B cell (primary cell): Measurements from ENCODE around the gene PDCD5. TPM values are rescaled to one million over a fixed set of nuclear protein-coding genes. Genes with fewer than 3 reads are reported as not detected.
"Not testable (repeated sequence)": the region's sequence is repeated elsewhere in the genome, so short reads cannot be mapped to it uniquely, and the experiment has no call there.

ENCODE experiments used
- ATAC-seq: fragments of 200-7000 bp; cut with Tn5 transposase; one replicate; pipeline ENCODE4 v1.10.0; 2021; ENCODE audit warnings: low read depth, mild to moderate bottlenecking, moderate number of reproducible peaks, moderate library complexity
- CTCF ChIA-PET: fragments of 350-600 bp; sonication (Branson Sonifier 250); formaldehyde crosslinking; loops from one replicate; lab custom pipeline; 2021; ENCODE audit warnings: antibody characterized with exemption, inconsistent platforms; lab: Charles Lee
- POLR2A ChIA-PET: fragments of 350-600 bp; sonication (Branson Sonifier 250); formaldehyde crosslinking; loops from one replicate; lab custom pipeline; 2021; ENCODE audit warnings: antibody characterized with exemption; lab: Charles Lee
- DNase-seq: peaks from one replicate; pipeline ENCODE4 v3.0.0; 2013
- H2AFZ ChIP-seq: 2 replicates; pipeline ENCODE4 v1.6.1; 2012; ENCODE audit warnings: mild to moderate bottlenecking, low read depth, low read length; ENCODE audit not compliant: insufficient read depth, poor library complexity, severe bottlenecking
- H3K27ac ChIP-seq, 2 donors: 1 replicate in 1 of 2; 2 replicates in 1 of 2; pipeline ENCODE4 v1.5.1; 2012 to 2013; ENCODE audit warnings: low read length in 2 of 2, mild to moderate bottlenecking in 2 of 2, moderate library complexity in 1 of 2
- H3K27me3 ChIP-seq, 4 experiments: fragments of 200-600 bp in 1 of 4; sonication (generic) in 1 of 4; replicated peaks in 1 of 4; 1 replicate in 2 of 4; 2 replicates in 2 of 4; pipeline versions ENCODE4 v1.6.1 to v1.7.0; 2013 to 2016; ENCODE audit warnings: low read length in 3 of 4, mild to moderate bottlenecking in 2 of 4, mixed read lengths in 1 of 4, moderate library complexity in 1 of 4; ENCODE audit not compliant: insufficient read depth in 4 of 4, control insufficient read depth in 3 of 4; ENCODE audit errors: control extremely low read depth in 1 of 4
- H3K36me3 ChIP-seq, 2 experiments: replicated peaks in 1 of 2; 1 replicate in 1 of 2; 2 replicates in 1 of 2; pipeline versions ENCODE4 v1.6.1 to v1.7.1; 2013; ENCODE audit warnings: low read length in 1 of 2; ENCODE audit not compliant: insufficient read depth in 2 of 2, control insufficient read depth in 1 of 2; ENCODE audit errors: control extremely low read depth in 1 of 2, extremely low read depth in 1 of 2
- H3K4me1 ChIP-seq, 2 donors: fragments of 200-600 bp in 1 of 2; sonication (generic) in 1 of 2; 1 replicate in 1 of 2; 2 replicates in 1 of 2; pipeline versions ENCODE4 v1.5.1 to v1.6.1; 2013 to 2017; ENCODE audit warnings: low read length in 2 of 2; ENCODE audit not compliant: control insufficient read depth in 2 of 2, insufficient read depth in 2 of 2
- H3K4me2 ChIP-seq: replicated peaks from 2 replicates; pipeline ENCODE3; 2012; ENCODE audit warnings: mild to moderate bottlenecking, low read depth, low read length; ENCODE audit not compliant: poor library complexity, severe bottlenecking
- H3K4me3 ChIP-seq, 5 experiments: fragments of 200-600 bp in 1 of 5; sonication (generic) in 1 of 5; 1 replicate in 3 of 5; 2 replicates in 2 of 5; pipeline versions ENCODE4 v1.5.1 to v1.7.0; 2011 to 2016; ENCODE audit warnings: low read length in 4 of 5, mild to moderate bottlenecking in 4 of 5, low read depth in 2 of 5, control low read depth in 1 of 5, moderate library complexity in 1 of 5; ENCODE audit not compliant: insufficient read depth in 1 of 5; ENCODE audit errors: control extremely low read depth in 1 of 5, extremely low read depth in 1 of 5
- H3K79me2 ChIP-seq: fragments of 200-600 bp; sonication (generic); one replicate; pipeline ENCODE4 v1.6.0; 2016; ENCODE audit warnings: low read length; ENCODE audit not compliant: control insufficient read depth, insufficient read depth
- H3K9ac ChIP-seq: fragments of 200-600 bp; sonication (generic); 2 replicates; pipeline ENCODE4 v1.6.1; 2017; ENCODE audit warnings: mild to moderate bottlenecking, low read length, moderate library complexity
- H3K9me3 ChIP-seq, 3 donors: one replicate each; pipeline versions ENCODE4 v1.6.1 to v1.7.1; 2013; ENCODE audit warnings: low read length in 2 of 3; ENCODE audit not compliant: control insufficient read depth in 2 of 3, insufficient read depth in 1 of 3; ENCODE audit errors: control extremely low read depth in 1 of 3
- H4K20me1 ChIP-seq: 2 replicates; pipeline ENCODE4 v1.6.0; 2012; ENCODE audit warnings: mild to moderate bottlenecking, low read length; ENCODE audit not compliant: insufficient read depth, control insufficient read depth, poor library complexity, severe bottlenecking
- H3K27ac Mint-ChIP-seq: one replicate; pipeline ENCODE4 v1.8.0; 2021; ENCODE audit warnings: mixed read lengths
- H3K27me3 Mint-ChIP-seq: one replicate; pipeline ENCODE4 v1.8.0; 2021; ENCODE audit warnings: mixed read lengths
- H3K4me1 Mint-ChIP-seq: one replicate; pipeline ENCODE4 v1.8.0; 2021; ENCODE audit warnings: mixed read lengths
- H3K4me3 Mint-ChIP-seq: one replicate; pipeline ENCODE4 v1.8.0; 2021; ENCODE audit warnings: mixed read lengths
- H3K9me3 Mint-ChIP-seq: one replicate; pipeline ENCODE4 v1.8.0; 2022; ENCODE audit warnings: mixed read lengths; ENCODE audit not compliant: insufficient read depth
- WGBS: methylation state at CpG from one replicate; pipeline ENCODE4 v1.1.5; 2013; ENCODE audit warnings: missing lambda C conversion rate; ENCODE audit not compliant: insufficient coverage; 5-methylcytosine and 5-hydroxymethylcytosine counted together
- intact Hi-C: fragments of 100-400 bp; cut with micrococcal nuclease; formaldehyde crosslinking; loops from one replicate; pipeline ENCODE4 v1.10.0; 2022
- polyA plus RNA-seq: library from polyadenylated mRNA; depleted of rRNA; stranded (reverse); fragments of >200 nt; gene quantifications from 2 replicates; pipeline ENCODE4 v1.2.3, GENCODE V29; 2012
- total RNA-seq, 2 donors: library from RNA; stranded (reverse); fragments of 120-200 nt in 1 of 2; gene quantifications; 1 replicate in 1 of 2; 2 replicates in 1 of 2; pipeline versions ENCODE4 v1.2.3 to v1.2.4, GENCODE V29; 2013 to 2022

PDCD5 gene
- total and polyA plus RNA-seq, 2 donors (not counting 1 experiment from before 2014, with no cell fraction given) = 34.8 to 39.5 TPM

GRCh38 chr19:32571471-32572075 is 9.4 kb upstream of the PDCD5 start:
- H3K4me1 Mint-ChIP-seq, H3K4me3 Mint-ChIP-seq, H3K27ac Mint-ChIP-seq, ATAC-seq, POLR2A ChIA-PET, H3K9ac ChIP-seq, DNase-seq, H3K4me2 ChIP-seq, H3K4me3 ChIP-seq, H3K4me1 ChIP-seq, H3K9me3 Mint-ChIP-seq, H3K27ac ChIP-seq, H3K79me2 ChIP-seq, H3K36me3 ChIP-seq, H2AFZ ChIP-seq, H4K20me1 ChIP-seq: not testable (repeated sequence)
- CTCF ChIA-PET = interaction anchor here (1.7 kb wide), 1 partner anchor 1889 kb away, joined by 5 read pairs; no protein-coding TSS in a partner anchor
- peaks cover 0 to 10% (median 0%) of the 10 kb centered on the region in 3 donors for H3K9me3 ChIP-seq
- H3K27me3 ChIP-seq = peaks cover 0 to 11% (median 4%) of the 10 kb centered on the region in 4 experiments
- H3K27me3 Mint-ChIP-seq = peaks cover 28% of the 10 kb centered on the region
- intact Hi-C loops = loop anchor here (10.0 kb wide), 1 partner anchor 1787 kb away; no protein-coding TSS in a partner anchor
- WGBS = 81% methylated on average over 7 of the region's 36 CpGs

GRCh38 chr19:32572700-32573491 is 8.1 kb upstream of the PDCD5 start:
- H4K20me1 ChIP-seq, DNase-seq, H3K4me1 Mint-ChIP-seq, H3K4me3 ChIP-seq, H3K4me3 Mint-ChIP-seq, H3K4me2 ChIP-seq, H2AFZ ChIP-seq, ATAC-seq, H3K9ac ChIP-seq, H3K4me1 ChIP-seq, POLR2A ChIA-PET, H3K9me3 Mint-ChIP-seq, H3K27ac ChIP-seq, H3K79me2 ChIP-seq, H3K27ac Mint-ChIP-seq, H3K36me3 ChIP-seq: not testable (repeated sequence)
- WGBS = 75% methylated on average over 10 of the region's 21 CpGs
- H3K9me3 ChIP-seq = peaks cover 0 to 10% (median 0%) of the 10 kb centered on the region in 3 donors
- CTCF ChIA-PET = interaction anchor here (0.7 kb wide), 1 partner anchor 237 kb away, joined by 3 read pairs; no protein-coding TSS in a partner anchor
- peaks cover 31% of the 10 kb centered on the region for H3K27me3 Mint-ChIP-seq
- intact Hi-C loops = loop anchor here (10.0 kb wide), 1 partner anchor 1788 kb away; no protein-coding TSS in a partner anchor
- H3K27me3 ChIP-seq = peaks cover 0 to 11% (median 4%) of the 10 kb centered on the region in 4 experiments
